GM18868 (cell line): ENCODE data around the gene BTBD2.

Experiments used
- ATAC-seq: cut with Tn5 transposase; IDR thresholded peaks from one replicate; pipeline ENCODE4 v1.9.1; 2021; ENCODE audit warnings: mild to moderate bottlenecking, moderate library complexity; ENCODE audit not compliant: unreplicated experiment

BTBD2 gene

DNA sequence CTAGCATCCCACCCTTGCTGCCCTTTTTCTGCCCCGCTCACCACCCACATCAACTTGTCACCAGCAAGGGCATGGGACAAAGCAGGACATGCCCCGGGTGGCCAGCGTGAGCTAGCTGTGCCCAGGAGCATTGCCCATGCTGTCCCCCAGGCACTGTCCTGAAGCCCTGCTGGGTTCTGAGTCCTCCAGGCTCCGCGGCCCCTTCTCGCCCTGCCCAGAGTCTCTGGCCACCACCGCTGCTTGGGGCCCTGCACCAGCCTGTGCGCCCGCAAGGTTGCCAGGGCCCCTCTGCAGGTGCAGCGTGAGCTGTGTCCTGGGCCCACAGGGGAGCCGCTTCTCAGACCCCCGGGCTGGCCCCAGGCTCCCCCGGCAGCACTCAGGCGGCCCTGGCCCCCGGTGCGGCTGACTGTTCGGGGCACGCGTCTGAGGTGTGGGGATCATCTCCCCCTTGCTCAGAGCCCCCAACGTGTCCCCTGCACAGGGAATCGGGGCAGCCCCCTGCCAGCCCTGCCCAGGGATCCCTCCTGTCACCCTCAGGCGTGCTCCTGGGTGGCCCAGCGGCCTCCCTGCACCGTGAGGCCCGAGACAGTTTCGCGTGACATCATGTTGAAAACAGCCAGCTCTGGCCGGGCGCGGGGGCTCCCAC lies 70.5 kb downstream of the BTBD2 start:
- no peak for ATAC-seq

GRCh38 chr19:1944088-1944915 lies 71.2 kb downstream of the BTBD2 start:
- ATAC-seq: no peak

DNA sequence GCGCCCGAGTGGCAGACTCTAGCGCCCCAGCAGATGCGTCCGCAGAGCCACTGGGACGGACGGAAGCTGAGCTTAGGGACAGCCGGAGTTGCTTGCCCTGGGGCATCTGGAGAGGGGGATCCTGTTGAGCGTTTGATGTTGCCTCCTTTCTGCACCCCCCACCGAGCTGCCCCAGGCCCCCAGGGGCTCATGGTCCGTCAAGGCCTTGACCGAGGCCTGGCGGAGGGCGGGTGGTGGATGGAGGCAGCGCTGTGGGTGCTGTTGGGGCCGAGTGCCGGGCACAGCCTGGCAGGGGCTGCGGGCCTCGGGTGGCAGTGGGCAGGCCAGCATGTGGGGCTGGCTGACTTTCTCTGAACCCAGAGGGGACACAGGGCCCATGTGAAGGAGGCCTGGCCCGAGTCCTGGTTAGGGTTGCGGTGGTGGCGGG lies 71.8 kb downstream of the BTBD2 start:
- ATAC-seq: no peak

DNA sequence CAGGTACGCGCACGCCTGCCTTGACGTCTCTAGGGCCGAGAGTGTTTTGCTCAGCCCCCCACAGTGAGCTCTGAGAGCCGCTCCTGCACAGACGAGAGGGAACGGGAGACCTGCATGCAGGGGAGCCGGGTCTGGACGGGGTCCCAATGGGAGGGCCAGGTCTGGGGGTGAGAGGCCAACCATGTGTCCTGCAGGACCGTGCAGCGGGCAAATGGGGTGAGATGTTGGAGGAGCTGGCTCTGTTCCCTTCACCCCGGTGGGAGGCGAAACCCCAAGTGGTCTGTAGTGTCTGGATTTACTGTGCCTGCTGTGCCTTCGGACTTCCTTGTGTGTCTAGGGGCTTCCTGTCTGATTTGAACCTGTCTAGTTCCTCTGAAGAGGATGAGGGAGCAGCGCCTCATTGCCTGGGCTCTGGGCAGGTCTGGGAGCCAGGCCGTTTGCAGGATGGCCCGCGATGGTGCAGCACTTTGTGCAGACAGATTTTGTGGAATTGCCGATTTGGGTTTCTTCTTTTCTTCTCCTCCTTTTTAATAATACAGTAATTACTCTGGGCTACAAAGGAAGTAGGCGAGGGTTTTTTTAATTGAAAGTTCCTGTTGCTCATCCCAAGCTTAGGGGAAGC lies 72.5 kb downstream of the BTBD2 start:
- no peak for ATAC-seq

GRCh38 chr19:1942078-1942933 lies 73.2 kb downstream of the BTBD2 start:
- ATAC-seq: peak; percentile 39

GRCh38 chr19:1941146-1942077 lies 74.1 kb downstream of the BTBD2 start, which contains the start of gene CSNK1G2:
TSS of gene CSNK1G2 (plus strand) at chr19:1941172. CDS start at chr19:1969773, 28,601 bp downstream.
- peak; percentile 3 for ATAC-seq

DNA sequence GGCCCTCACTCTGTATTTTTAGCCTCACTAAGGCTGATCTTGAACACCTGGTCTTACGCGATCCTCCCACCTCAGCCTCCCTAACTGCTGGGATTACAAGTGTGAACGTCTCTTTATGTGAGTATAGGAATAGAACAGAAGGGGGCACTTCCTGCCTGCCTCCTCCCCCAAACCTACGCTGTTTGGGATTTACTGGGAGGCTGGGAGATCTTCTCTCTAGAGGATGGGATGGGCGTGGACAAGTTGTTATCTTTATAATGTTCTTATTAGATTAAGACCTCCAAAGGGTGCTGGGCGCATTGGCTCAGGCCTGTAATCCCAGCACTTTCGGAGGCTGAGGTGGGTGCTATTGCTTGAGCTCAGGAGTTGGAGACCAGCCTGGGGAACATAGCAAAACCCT lies 77.4 kb downstream of the BTBD2 start:
- no peak for ATAC-seq

DNA sequence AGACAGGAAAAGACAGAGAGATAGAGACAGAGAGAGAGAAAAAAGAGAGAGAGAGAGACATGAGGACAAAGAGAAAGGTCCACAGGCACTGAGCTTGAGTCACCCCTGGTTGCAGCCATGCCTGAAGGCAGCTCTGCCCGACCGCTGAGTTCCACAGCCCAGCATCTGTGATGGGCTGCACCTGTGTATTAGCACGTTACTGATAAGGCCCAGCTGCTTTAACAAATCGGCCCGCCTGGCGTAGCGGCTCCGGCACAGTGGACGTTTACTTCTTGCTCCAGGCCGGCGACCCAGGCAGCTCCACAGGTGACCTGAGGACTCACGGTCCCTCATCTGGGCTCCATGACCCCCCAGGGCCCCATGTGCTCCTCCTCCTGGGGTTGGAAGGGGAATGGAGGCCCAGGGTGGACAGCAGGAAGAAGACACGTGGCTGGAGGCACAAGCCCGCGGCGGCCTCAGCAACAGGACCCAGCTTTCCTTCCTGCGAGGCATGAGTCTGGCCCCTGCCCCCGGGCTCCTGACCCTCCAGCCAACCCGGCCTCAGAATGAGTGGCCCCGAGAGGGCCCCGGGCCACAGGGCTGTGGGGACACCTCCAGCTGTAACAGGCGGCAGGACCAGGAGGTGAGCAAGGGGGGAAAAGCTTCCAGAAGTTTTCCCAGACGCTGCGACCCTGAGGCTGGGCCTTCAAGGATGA lies 78.5 kb downstream of the BTBD2 start:
- no peak for ATAC-seq

- ATAC-seq: no peak
Observed at GRCh38 chr19:1936430-1936829, 79.1 kb downstream of the BTBD2 start.

- no peak for ATAC-seq
Observed at GRCh38 chr19:1935484-1936208, 79.9 kb downstream of the BTBD2 start.
